ENCODE data around the gene ZKSCAN7.
"Not testable (repeated sequence)": the region's sequence is repeated elsewhere in the genome, so short reads cannot be mapped to it uniquely, and the experiment has no call there.

ZKSCAN7 gene

GRCh38 chr3:44577354-44577952 is 22.5 kb downstream of the ZKSCAN7 start:
- DNase-seq (ENCODE audit: low read depth in 2 of 2), result not testable (repeated sequence)

GRCh38 chr3:44578316-44578715 is 23.3 kb downstream of the ZKSCAN7 start:
- not testable (repeated sequence) for DNase-seq (ENCODE audit: low read depth in 2 of 2)

- DNase-seq (ENCODE audit: low read depth in 2 of 2), result not testable (repeated sequence)
Observed at GRCh38 chr3:44578924-44579515, 24.0 kb downstream of the ZKSCAN7 start.

- DNase-seq (ENCODE audit: low read depth in 2 of 2), result not testable (repeated sequence)
Observed at GRCh38 chr3:44579749-44580148, 24.8 kb downstream of the ZKSCAN7 start.

- not testable (repeated sequence) for DNase-seq (ENCODE audit: low read depth in 2 of 2)
Observed at GRCh38 chr3:44580971-44581370, 26.0 kb downstream of the ZKSCAN7 start.

GRCh38 chr3:44584646-44585501 is 29.9 kb downstream of the ZKSCAN7 start, which contains the start of gene ZNF660:
TSS of gene ZNF660 (plus strand) at chr3:44584964. CDS start at chr3:44594194, 9,230 bp downstream.
- peak; percentile 45 to 53 for DNase-seq (ENCODE audit: low read depth in 2 of 2)

GRCh38 chr3:44596621-44597020 is 41.6 kb downstream of the ZKSCAN7 start:
- DNase-seq (ENCODE audit: low read depth in 2 of 2), result no peak

- no peak for DNase-seq (ENCODE audit: low read depth in 2 of 2)
Observed at GRCh38 chr3:44601749-44602148, 46.8 kb downstream of the ZKSCAN7 start.

GRCh38 chr3:44612678-44613077 is 57.7 kb downstream of the ZKSCAN7 start:
- DNase-seq (ENCODE audit: low read depth in 2 of 2), result no peak

Data from fibroblast of skin of left biceps (primary cell).